KBM-7 (cell line): ENCODE results near the gene ADGRG6.

ENCODE experiments used
- DNase-seq: peaks from one replicate; pipeline ENCODE4 v3.0.0-alpha.2; 2015
- in situ Hi-C: fragments of 300-500 bp; cut with MboI; formaldehyde crosslinking; loops from 2 replicates; pipeline ENCODE4 v1.14.3; 2020; ENCODE audit warnings: low sequenced_read_pairs, low pct_unique_long_range_greater_than_20kb, mixed read lengths

Gene ADGRG6

GRCh38 chr6:142313284-142313683 lies 11.5 kb downstream of the ADGRG6 start:
- no peak for DNase-seq
- in situ Hi-C loops: no loop called here

GRCh38 chr6:142316791-142317368 lies 15.1 kb downstream of the ADGRG6 start:
- in situ Hi-C loops: no loop called here
- DNase-seq: peak; percentile 12

GRCh38 chr6:142318714-142319113 lies 16.9 kb downstream of the ADGRG6 start:
- in situ Hi-C loops: no loop called here
- DNase-seq: peak; percentile 43

DNA sequence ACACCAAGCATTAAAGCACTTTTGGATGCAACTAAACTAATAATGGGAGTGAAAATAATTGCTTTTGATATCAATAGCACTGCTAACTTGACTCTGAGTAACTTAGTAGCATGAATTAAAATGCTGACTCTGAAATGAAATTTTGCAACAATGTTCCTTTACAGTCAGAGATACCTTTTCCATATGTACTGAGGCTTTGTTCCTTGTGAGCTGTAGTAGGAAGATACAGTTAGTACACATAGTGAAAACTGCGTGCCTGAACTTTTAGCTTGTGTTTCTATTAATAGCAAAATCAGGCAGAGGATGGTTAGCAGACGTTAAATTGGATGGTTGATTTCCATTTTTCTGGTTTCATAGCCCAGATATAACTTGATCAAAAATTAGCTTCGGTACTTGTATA lies 18.6 kb downstream of the ADGRG6 start:
- no peak for DNase-seq
- in situ Hi-C loops: no loop called here

GRCh38 chr6:142321451-142321850 lies 19.6 kb downstream of the ADGRG6 start:
- in situ Hi-C loops: no loop called here
- DNase-seq: no peak

GRCh38 chr6:142322066-142322465 lies 20.3 kb downstream of the ADGRG6 start:
- no peak for DNase-seq
- in situ Hi-C loops: no loop called here

- in situ Hi-C loops: no loop called here
- DNase-seq: no peak
These were observed 20.8 kb downstream of the ADGRG6 start for GRCh38 chr6:142322504-142323198.

DNA sequence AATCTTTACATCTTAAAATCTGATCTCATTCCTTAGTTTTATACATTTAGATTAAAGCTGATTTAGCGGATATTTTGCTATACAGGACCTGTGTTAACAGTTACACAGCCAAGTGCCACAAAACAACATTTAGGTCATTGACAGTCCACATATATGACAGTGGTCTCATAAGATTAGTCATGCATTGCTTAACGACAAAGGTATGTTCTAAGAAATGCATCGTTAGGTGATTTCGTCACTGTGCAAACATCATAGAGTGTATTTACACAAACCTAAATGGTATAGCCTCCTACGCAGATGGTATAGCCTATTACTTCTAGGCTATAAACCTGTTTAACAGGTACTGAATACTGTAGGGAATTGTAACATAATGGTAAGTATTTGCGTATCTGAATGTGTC lies 21.6 kb downstream of the ADGRG6 start:
- in situ Hi-C loops: no loop called here
- DNase-seq: no peak

DNA sequence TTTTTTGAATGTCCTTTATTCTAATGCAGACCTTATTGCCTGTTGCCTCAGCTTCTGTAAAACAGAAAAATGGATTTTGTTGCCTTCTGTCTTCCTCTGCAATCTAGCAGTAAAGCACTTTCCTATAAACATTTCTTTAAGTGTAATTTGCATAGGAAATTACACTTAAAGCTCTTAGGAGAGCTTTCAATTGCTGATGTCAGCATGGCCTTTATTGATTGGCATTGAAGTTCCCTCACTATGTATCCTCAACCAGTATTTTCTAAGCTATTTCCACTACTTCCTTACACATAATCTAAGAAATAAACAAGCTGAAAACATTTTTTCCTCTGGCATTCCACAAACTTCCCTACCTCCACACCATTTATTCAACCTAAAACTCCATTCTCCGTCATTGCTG lies 22.3 kb downstream of the ADGRG6 start:
- no peak for DNase-seq
- in situ Hi-C loops: no loop called here

GRCh38 chr6:142325111-142325510 lies 23.3 kb downstream of the ADGRG6 start:
- no peak for DNase-seq
- in situ Hi-C loops: no loop called here

- in situ Hi-C loops: no loop called here
These were observed 24.7 kb downstream of the ADGRG6 start for GRCh38 chr6:142326540-142326939.

DNA sequence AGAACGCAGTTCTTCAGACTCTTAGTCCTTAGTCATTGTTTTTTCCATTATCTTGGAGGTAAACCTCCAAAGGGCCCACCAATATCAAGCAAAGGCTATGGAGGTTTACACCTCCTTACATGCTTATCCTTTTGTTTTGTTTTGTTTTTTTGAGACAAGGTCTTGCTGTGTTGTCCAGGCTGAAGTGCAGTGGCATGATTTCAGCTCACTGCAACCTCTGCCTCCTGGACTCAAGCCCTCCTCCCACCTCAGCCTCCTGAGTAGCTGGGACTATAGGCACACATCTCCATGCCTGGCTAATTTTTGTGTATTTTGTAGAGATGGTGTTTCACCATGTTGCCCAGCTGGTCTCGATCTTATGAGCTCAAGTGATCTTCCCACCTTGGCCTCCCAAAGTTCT lies 26.3 kb downstream of the ADGRG6 start:
- in situ Hi-C loops: no loop called here
- DNase-seq: no peak

More at GRCh38 chr6:142326540-142326939, 24.7 kb downstream of the ADGRG6 start:
- DNase-seq: no peak

GRCh38 chr6:142329486-142330113 lies 27.8 kb downstream of the ADGRG6 start:
- in situ Hi-C loops: no loop called here
- DNase-seq: no peak

DNA sequence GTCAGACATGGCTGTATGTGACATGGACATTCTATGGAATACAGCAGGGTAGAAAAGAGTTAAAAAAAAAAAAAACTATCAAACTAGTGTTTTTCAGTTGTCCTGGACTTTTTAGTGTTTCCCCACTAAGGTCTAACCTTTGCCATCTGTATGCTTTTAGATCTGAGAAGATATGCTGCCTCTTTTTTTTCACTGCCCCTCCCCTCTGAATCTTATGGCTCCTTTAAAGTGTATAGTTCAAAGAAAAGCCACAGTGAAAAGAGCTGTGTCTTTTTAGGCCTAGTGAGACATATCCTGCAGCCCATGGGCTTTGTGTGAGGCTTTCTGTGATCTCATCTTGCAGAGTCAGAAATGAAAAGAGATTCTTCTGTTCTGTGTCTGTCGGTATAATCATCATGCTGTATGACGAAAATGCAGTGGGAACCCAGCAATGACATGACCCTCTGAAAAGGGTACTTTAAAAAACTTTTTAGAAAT lies 29.3 kb downstream of the ADGRG6 start:
- DNase-seq: no peak
- in situ Hi-C loops: no loop called here

DNA sequence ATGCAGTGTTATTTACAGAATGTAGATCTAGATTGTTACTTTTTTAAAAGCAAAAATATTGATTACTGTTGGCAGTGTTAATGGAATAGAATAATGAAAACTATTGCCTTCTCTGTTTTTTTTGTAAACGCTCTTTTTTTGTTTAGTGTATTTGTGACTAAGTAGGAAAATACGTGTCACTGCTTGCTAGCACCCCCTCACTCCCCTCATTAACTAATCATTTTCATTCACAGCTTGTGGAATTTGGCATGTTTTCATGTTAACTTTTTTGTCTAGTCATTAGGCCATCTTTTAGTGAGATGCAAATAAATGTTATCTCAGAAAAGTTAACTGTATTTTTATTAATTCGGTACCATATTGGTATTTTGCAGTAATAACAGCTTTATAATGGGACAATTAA lies 29.8 kb downstream of the ADGRG6 start:
- in situ Hi-C loops: no loop called here
- DNase-seq: no peak

- no peak for DNase-seq
- in situ Hi-C loops: no loop called here
These were observed 30.7 kb downstream of the ADGRG6 start for GRCh38 chr6:142332393-142333098.

DNA sequence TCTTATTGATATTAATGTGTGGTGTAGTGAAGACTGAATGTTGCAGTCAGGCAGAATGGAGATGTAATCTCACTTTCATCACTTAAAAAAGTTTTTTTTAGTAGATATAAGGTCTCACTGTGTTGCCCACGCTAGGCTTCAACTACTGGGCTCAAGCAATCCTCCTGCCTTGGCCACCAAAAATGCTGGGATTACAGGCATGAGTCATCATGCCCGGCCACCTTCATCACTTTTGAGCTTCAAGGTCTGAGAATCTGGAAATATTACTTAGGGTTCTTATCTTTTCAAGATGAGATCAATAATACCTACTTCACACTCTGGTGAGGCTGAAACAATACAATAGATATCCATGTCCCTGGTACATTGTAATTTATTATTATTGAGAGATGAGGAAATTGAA lies 31.6 kb downstream of the ADGRG6 start:
- in situ Hi-C loops: no loop called here
- no peak for DNase-seq

DNA sequence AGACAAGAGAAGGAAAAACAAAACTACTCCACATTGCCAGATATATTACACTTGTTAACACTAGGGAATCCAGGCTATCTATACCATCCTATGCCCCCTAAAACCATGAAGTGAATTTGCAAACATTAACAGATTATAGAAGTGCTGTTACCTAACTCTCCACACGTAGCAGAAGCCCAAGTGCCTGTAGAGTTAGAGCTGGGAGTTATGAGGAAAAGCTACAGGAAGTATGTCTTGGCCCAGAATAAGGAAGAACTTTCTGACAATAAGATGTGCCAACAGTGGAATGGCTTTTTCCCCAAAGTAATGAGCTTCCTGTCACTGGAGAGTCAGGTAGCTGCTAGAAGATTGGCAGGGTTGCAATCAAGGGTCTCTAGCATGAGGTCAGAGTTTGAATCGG lies 32.5 kb downstream of the ADGRG6 start:
- no peak for DNase-seq
- in situ Hi-C loops: no loop called here

- in situ Hi-C loops: no loop called here
- no peak for DNase-seq
These were observed 33.6 kb downstream of the ADGRG6 start for GRCh38 chr6:142335415-142335814.

DNA sequence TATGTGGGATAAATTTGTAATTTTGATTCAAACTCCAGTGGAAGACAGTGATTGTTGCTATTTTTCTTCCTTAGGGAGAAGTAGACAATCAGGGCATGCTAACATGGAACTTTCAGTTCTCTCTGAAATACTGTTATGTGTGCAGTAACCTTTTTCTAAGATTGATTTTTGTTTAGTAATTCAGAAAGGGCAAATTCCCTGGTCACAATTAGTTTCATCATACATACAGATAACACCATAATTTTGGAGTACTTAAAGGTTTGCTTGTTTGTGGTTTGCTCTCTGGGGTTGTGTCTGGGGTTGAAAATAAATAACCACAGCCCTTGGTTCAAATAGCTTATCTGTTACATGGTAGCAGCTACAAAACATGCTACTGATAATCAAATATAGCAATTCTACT lies 34.4 kb downstream of the ADGRG6 start:
- in situ Hi-C loops: no loop called here
- no peak for DNase-seq
